Panc1 (cell line): ENCODE results near the gene CD8A. TPM values are rescaled to one million over a fixed set of nuclear protein-coding genes. Genes with fewer than 3 reads are reported as not detected.

Source experiments
- ATAC-seq: fragments of 200-7000 bp; cut with Tn5 transposase; 2 replicates; pipeline ENCODE4 v1.9.1; 2020; ENCODE audit warnings: mild to moderate bottlenecking, moderate library complexity
- BruUV-seq: library from RNA; stranded (reverse); fragments of 400-500 nt; replicated peaks from 2 replicates; lab custom pipeline; 2021; lab: Mats Ljungman, UMichigan
- CTCF ChIA-PET: fragments of 300-600 bp; sonication (Branson Sonifier 250); formaldehyde crosslinking; loops from one replicate; lab custom pipeline; 2022; ENCODE audit warnings: antibody characterized with exemption; lab: Charles Lee
- POLR2A ChIA-PET: fragments of 300-600 bp; sonication (Branson Sonifier 250); formaldehyde crosslinking; loops from one replicate; lab custom pipeline; 2022; ENCODE audit warnings: antibody characterized with exemption; lab: Charles Lee
- DNase-seq: peaks from one replicate; pipeline ENCODE4 v3.0.0-alpha.2; 2010; ENCODE audit warnings: low read depth, low spot score
- H3K27ac ChIP-seq: 2 replicates; pipeline ENCODE4 v1.5.1; 2011; ENCODE audit warnings: mild to moderate bottlenecking, low read length, inconsistent platforms
- H3K27me3 ChIP-seq: fragments of 200-500 bp; sonication (Bioruptor generic); 2 replicates; pipeline ENCODE4 v1.6.0; 2014; ENCODE audit warnings: low read length, inconsistent platforms; ENCODE audit not compliant: control insufficient read depth, insufficient read depth
- H3K36me3 ChIP-seq: fragments of 200-500 bp; sonication (Bioruptor generic); 2 replicates; pipeline ENCODE4 v1.5.1; 2014; ENCODE audit warnings: inconsistent platforms, mild to moderate bottlenecking, low read length, moderate library complexity; ENCODE audit not compliant: control insufficient read depth, insufficient read depth
- H3K4me1 ChIP-seq: 2 replicates; pipeline ENCODE4 v1.5.1; 2011; ENCODE audit warnings: inconsistent platforms, mild to moderate bottlenecking, low read length, moderate library complexity; ENCODE audit not compliant: control insufficient read depth, insufficient read depth
- H3K4me3 ChIP-seq, 2 experiments: 2 replicates each; pipeline ENCODE4 v1.5.1; 2011 to 2012; ENCODE audit warnings: low read depth in 2 of 2, low read length in 2 of 2, mild to moderate bottlenecking in 2 of 2, inconsistent platforms in 1 of 2, moderate library complexity in 1 of 2
- H3K9me3 ChIP-seq: fragments of 200-500 bp; sonication (Bioruptor generic); 2 replicates; pipeline ENCODE4 v1.5.1; 2014; ENCODE audit warnings: low read depth, mild to moderate bottlenecking, inconsistent platforms, low read length, moderate library complexity; ENCODE audit not compliant: control insufficient read depth, insufficient read depth
- CTCF ChIP-seq: fragments of 450-650 bp; IDR thresholded peaks from 2 replicates; pipeline ENCODE4 v1.5.1; 2017; ENCODE audit warnings: mild to moderate bottlenecking
- POLR2AphosphoS5 ChIP-seq: IDR thresholded peaks from 2 replicates; pipeline ENCODE4 v1.6.1; 2012; ENCODE audit warnings: mild to moderate bottlenecking, low read depth, low read length, moderate library complexity
- REST ChIP-seq, 2 experiments: IDR thresholded peaks; 2 replicates each; pipeline ENCODE4 v1.6.1; 2011 to 2012; ENCODE audit warnings: low read depth in 2 of 2, control low read depth in 1 of 2, low read length in 1 of 2, mild to moderate bottlenecking in 1 of 2, moderate library complexity in 1 of 2; ENCODE audit not compliant: insufficient read depth in 1 of 2
- SIN3A ChIP-seq: IDR thresholded peaks from 2 replicates; pipeline ENCODE4 v1.6.1; 2012; ENCODE audit warnings: low read depth, mild to moderate bottlenecking, low read length, moderate library complexity, borderline replicate concordance; ENCODE audit not compliant: insufficient read depth
- TCF7L2 ChIP-seq: IDR thresholded peaks from 2 replicates; pipeline ENCODE4 v1.6.1; 2011; ENCODE audit warnings: mild to moderate bottlenecking, low read depth, low read length, inconsistent platforms
- in situ Hi-C: cut with HindIII; loops from 2 replicates; pipeline ENCODE4 v1.10.0; 2016; ENCODE audit warnings: low sequenced_read_pairs, low pct_unique_long_range_greater_than_20kb
- intact Hi-C: fragments of 100-400 bp; cut with micrococcal nuclease; formaldehyde crosslinking; loops from one replicate; pipeline ENCODE4 v1.10.0; 2022; ENCODE audit not compliant: unreplicated experiment
- total RNA-seq: library from RNA; stranded (reverse); gene quantifications from one replicate; pipeline ENCODE4 v1.2.1, GENCODE V29; 2021; ENCODE audit not compliant: unreplicated experiment

Gene CD8A
- total RNA-seq, 1 experiment from 2014 or later = 0.41 TPM

GRCh38 chr2:86826951-86827350 is 36.2 kb upstream of the CD8A start:
- in situ Hi-C loops (no loop called here), intact Hi-C loops (no loop called here)
- CTCF ChIA-PET = no interaction called here
- DNase-seq = no peak
- H3K36me3 ChIP-seq = no peaks in the 10 kb centered on the region
- H3K4me3 ChIP-seq = no peak overlapping the region
- H3K27me3 ChIP-seq = no peaks in the 10 kb centered on the region
- BruUV-seq = no TSS peak
- H3K27ac ChIP-seq = no peak overlapping the region
- peaks cover 6% of the 10 kb centered on the region; the same call in 1 of the 2 replicates for H3K9me3 ChIP-seq
- no peak for TF ChIP-seq POLR2AphosphoS5
- no peak for ATAC-seq
- no peaks in the 10 kb centered on the region for H3K4me1 ChIP-seq
- POLR2A ChIA-PET = interaction anchor here (0.7 kb wide), 1 partner anchor 382 kb away, joined by 5 read pairs; no protein-coding TSS in a partner anchor

GRCh38 chr2:86825693-86826381 is 35.1 kb upstream of the CD8A start:
- in situ Hi-C loops = no loop called here
- no TSS peak for BruUV-seq

More at GRCh38 chr2:86825693-86826381, 35.1 kb upstream of the CD8A start:
- TF ChIP-seq TCF7L2 (no peak), CTCF (no peak), REST (IDR thresholded peaks at IDR 0.05; ENCODE audit: insufficient read depth in 1 of 2, low read depth in 2 of 2, low read length in 1 of 2) (no peak), SIN3A (no peak), POLR2AphosphoS5 (no peak)
- H3K4me3 ChIP-seq = no peak overlapping the region
- H3K36me3 ChIP-seq = no peaks in the 10 kb centered on the region
- H3K4me1 ChIP-seq = no peaks in the 10 kb centered on the region
- H3K27ac ChIP-seq = no peak overlapping the region
- peaks cover 6% of the 10 kb centered on the region; the same call in 1 of the 2 replicates for H3K9me3 ChIP-seq
- ATAC-seq (no peak), DNase-seq (no peak)
- ChIA-PET CTCF (no interaction called here), POLR2A (no interaction called here)
- intact Hi-C loops = no loop called here
- no peaks in the 10 kb centered on the region for H3K27me3 ChIP-seq
